Fibroblast of skin of right quadriceps (primary cell): ENCODE measurements around the gene MSI2.

ENCODE experiments used
- DNase-seq: peaks from one replicate; pipeline ENCODE4 v3.0.0-alpha.2; 2013

The MSI2 gene

GRCh38 chr17:57422574-57423164 lies 166.3 kb downstream of the MSI2 start:
- DNase-seq: peak; percentile 31

GRCh38 chr17:57423541-57423940 lies 167.2 kb downstream of the MSI2 start:
- no peak for DNase-seq

- no peak for DNase-seq
Measured at GRCh38 chr17:57424273-57424672, 167.9 kb downstream of the MSI2 start.

- DNase-seq: peak; percentile 48
Measured at GRCh38 chr17:57424777-57425188, 168.5 kb downstream of the MSI2 start.

GRCh38 chr17:57425431-57425830 lies 169.1 kb downstream of the MSI2 start:
- DNase-seq: no peak

GRCh38 chr17:57425903-57426880 lies 169.9 kb downstream of the MSI2 start:
- no peak for DNase-seq

GRCh38 chr17:57429966-57430365 lies 173.6 kb downstream of the MSI2 start:
- no peak for DNase-seq

GRCh38 chr17:57431415-57431814 lies 175.1 kb downstream of the MSI2 start:
- DNase-seq: no peak

GRCh38 chr17:57432507-57433277 lies 176.4 kb downstream of the MSI2 start:
- no peak for DNase-seq

- no peak for DNase-seq
Measured at GRCh38 chr17:57433452-57433851, 177.1 kb downstream of the MSI2 start.

GRCh38 chr17:57434361-57434760 lies 178.0 kb downstream of the MSI2 start:
- no peak for DNase-seq

GRCh38 chr17:57436565-57436964 lies 180.2 kb downstream of the MSI2 start:
- no peak for DNase-seq

GRCh38 chr17:57438066-57438731 lies 181.9 kb downstream of the MSI2 start:
- DNase-seq: no peak

GRCh38 chr17:57439651-57440050 lies 183.3 kb downstream of the MSI2 start:
- no peak for DNase-seq

- peak; percentile 57 for DNase-seq
Measured at GRCh38 chr17:57440522-57441269, 184.4 kb downstream of the MSI2 start.

GRCh38 chr17:57441270-57441600 lies 184.9 kb downstream of the MSI2 start:
- DNase-seq: no peak

GRCh38 chr17:57442401-57442823 lies 186.1 kb downstream of the MSI2 start:
- no peak for DNase-seq

- DNase-seq: no peak
Measured at GRCh38 chr17:57442914-57443571, 186.7 kb downstream of the MSI2 start.

GRCh38 chr17:57443781-57444180 lies 187.5 kb downstream of the MSI2 start:
- DNase-seq: no peak

- no peak for DNase-seq
Measured at GRCh38 chr17:57444682-57445450, 188.5 kb downstream of the MSI2 start.
